Stimulated activated CD4-positive, alpha-beta T cell treated with anti-CD3 and anti-CD28 coated beads, Interleukin-4, amount 100 ng/mL, for 4 hours (primary cell): ENCODE results near the gene ZNF236.
"Not testable (repeated sequence)": the region's sequence is repeated elsewhere in the genome, so short reads cannot be mapped to it uniquely, and the experiment has no call there.

ENCODE experiments used
- DNase-seq, 2 experiments: peaks; one replicate each; pipeline ENCODE4 v3.0.0-alpha.2; 2020

Gene ZNF236

DNA sequence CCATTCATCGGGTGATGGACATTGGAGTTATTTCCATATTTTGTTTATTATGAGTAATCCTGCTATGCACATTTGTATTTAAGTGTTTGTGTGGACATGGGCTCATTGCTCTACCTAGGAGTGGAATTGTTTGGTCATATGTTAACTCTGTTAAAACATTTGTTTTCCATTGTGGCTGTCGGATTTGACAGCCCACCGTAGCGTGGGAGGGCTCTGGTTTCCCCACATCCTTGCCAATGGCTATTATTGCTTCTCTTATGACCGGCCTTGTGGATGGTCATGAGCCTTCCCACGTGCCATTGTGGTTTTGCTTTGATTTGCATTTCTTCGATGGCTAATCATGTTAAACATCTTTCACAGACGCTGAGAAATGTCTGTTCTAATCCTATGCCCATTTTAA, 92.0 kb downstream of the ZNF236 start:
- no peak for DNase-seq

DNA sequence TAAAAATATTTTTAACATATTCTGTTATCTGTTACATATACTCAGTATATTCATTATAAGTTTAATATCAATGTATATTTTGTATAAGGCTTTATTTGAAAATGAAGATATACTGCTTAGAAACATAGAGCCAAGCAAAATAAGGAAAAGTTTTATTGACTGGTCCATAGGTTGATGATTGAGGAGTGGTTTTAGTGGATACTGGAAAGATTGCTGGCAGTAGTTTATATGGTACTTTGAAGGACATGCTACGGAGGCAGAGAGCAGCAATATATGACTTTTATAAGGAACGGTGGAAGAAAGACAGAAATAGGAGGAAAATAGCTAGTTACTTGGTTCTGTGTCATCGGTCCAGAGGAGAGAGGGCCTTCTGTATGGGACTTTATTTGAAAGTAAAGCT, 92.4 kb downstream of the ZNF236 start:
- no peak for DNase-seq

DNA sequence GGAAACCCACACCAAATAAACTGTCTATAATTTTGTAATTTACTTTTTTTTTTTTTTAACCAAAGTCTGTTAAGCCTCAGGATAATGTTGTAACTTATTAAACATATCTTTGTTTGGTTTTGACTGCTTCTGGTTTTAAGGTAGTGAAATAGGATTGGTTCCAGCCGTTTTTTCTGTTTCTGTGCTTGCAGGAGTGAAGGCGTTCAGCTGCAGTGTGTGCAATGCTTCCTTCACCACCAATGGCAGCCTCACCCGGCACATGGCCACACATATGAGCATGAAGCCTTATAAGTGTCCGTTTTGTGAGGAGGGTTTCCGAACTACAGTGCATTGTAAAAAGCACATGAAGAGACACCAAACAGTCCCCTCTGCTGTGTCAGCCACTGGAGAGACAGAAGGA, 93.1 kb downstream of the ZNF236 start:
- no peak for DNase-seq

DNA sequence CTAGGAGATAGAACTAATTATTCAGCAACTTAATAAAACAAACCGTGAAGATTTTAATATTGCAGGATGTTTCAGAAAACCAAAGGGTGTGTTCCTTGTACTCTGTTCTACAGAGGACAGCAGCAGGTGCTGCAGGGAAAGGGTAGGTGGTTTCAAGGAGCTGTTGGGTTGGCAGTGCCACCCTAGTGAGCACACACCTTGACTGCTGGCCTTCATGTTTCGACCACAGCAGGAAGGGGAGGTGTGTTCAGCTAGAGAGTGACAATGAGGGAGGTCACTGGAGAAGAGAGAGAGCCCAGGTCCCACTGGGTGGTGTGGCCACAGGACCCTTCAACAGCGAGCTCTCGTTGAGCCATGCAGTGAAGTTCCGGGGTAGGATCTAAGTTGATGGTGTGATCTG, 98.6 kb downstream of the ZNF236 start:
- no peak for DNase-seq

DNA sequence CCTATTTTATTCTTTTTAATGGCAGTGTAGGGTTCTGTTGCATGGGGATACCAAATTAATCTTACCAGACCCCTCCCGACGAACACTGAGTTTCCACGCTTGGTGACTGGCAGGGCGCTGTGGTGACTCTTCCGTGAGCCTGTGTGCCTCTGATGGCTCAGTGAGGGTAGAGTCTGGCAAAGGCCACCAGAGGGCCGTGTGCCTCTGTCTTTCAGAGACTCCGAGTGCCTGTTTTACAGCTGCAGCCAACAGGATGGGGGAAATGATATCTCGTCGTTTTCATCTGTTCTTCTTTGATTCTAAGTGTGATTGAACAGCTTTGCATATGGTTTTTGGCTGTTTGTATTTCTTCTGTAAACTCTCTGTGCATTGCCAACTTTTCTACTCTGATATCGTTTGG, 99.8 kb downstream of the ZNF236 start:
- peak; percentile 23 to 32 for DNase-seq

DNA sequence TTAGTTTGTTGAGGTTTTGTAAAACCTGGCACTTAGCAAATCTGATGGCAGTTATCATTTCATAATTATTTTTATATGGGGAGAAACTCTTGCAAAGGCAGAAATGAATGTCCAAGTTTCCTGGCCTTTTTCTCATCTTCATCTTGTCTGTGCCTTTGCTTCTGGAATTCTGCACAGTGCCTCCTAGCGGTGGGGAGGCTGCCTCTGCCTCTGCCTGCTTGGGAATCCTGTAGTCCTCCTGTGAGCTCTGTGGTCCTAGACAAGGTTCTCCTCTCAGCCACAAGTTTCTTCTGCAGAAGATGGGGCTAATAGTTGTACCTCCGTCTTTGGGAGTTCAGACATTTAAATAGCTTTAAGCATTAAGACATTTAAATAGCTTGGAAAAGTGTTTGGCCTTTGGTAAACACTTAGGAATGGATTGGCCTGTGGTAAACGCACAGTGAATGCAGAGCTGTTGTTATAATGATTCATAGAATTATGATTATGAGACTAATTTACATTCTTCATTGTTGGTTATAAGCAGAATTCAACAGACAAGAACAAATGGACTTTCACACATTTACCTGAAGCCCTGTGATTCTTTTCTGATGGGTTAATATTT, 101.2 kb downstream of the ZNF236 start:
- no peak for DNase-seq

DNA sequence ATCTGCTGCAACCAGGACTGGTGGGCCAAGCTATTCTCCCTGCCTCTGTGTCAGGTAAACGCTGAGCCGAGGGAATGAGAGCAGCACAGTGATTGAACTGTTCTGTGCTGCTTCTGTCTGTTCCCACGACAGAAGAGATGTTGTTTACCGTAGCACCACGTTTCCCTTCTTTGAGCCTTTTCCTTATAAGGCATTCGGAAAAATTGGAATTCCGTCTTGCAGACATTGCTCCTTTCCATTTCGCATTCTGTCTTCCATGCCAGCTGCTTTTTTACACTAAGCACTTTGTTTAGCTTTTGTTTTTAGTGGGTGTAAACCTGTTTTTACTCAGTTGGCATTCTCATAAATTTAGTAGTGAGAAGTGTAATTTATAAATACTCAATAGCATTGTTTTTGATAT, 103.1 kb downstream of the ZNF236 start:
- DNase-seq, result no peak

DNA sequence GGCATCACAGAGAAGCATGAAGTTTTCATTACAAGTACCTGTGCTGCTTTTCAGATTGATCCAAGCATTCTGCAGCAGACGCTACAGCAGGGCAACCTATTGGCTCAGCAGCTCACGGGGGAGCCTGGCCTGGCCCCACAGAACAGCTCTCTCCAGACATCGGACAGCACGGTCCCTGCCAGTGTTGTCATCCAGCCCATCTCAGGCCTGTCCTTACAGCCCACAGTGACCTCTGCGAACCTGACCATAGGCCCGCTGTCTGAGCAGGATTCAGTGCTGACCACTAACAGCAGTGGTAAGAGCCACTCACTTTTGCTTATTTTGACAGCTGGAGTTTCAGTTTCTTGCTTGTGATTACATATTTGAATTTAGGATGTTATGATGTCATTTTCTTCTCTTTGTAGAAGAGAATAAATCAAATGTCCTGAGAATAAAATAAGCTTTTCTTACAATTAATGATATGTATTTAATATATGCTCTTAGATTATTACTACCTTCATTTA, 104.9 kb downstream of the ZNF236 start:
- DNase-seq, result no peak

DNA sequence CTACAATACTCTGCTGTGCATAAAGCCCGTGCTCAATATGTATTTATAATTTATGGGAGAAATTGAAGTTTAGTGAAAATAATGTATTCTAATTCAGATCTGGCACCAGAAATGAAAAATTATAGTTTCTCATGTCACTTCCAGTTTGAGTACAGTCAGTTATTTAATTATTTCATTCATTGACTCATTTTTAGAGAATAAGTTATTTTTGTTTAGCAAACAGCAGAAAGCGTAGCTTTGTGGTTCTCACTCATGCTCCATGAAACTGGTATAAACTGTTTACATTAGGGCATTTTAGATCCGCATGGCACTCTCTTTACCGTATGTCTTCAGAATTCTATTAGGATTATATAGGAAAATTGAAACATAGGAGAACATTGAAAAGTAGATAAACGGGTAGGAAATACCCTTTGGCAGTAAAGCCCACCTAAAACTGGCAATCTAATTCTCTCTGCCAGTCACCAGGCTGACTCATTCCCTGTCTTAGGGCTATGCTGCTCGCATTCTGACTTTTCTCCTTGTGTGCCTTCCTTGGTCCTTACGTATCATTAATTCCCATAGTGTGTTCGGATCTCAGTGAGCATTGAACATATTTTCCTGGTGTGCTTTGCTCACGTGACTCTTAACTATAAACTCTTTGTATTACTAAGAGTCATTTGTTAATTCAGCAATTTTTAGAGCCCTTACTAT, 106.0 kb downstream of the ZNF236 start:
- DNase-seq, result no peak

DNA sequence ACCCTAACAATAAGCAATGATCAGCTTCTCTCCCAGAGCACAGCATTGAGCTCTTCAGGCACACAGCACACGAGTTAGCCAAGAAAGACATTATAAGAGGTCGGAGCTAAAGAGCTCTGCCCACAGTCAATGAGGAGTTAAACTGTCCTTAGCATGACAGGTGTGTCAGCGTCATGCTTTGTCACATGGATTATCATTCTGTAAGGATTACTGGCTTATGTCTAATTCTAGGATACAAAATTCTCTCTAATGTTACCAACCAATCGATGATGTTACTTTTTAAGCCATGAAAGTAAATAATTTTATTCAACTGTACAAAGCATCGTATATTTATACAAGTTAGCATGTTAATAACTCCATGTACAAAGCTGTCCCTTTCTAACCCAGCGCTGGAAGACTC, 108.8 kb downstream of the ZNF236 start:
- DNase-seq, result no peak

DNA sequence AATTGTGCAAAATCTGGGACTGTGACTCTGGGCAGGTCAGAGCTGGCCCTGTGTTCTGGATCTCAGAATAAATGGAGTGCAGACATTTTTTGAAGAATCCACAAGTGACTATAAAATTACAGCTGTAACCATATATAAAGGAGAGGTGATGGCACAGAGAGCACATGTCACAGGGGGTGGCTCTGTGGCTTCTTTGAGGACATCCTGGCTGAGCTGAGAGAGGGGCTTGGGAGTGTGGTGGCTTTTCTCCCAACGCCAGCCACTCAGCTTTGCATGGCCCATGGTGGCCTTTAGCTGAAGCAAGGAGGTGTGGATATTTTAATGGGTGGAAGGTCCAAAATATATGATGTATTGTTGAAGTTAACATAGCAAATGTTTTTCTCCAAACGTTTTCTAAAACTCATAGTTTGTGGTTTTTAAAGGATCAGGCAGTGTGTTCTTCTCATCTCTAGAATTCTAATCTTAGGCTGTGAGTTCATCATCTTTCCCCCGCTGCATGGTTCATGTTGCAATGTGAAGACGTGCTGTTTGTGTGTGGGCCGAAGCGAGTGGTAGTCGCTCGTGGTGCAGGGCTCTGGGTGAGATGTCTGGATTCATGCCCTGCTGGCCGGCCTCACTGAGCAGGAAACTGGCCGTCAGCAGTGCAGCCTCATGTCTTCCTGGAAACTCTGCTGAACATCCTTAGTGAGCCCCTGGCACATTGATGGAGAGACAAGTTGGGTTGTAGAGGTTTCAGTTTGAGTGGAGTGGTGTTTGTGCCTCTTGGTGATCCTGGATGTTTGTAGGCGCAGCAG, 109.9 kb downstream of the ZNF236 start:
- DNase-seq, result no peak

DNA sequence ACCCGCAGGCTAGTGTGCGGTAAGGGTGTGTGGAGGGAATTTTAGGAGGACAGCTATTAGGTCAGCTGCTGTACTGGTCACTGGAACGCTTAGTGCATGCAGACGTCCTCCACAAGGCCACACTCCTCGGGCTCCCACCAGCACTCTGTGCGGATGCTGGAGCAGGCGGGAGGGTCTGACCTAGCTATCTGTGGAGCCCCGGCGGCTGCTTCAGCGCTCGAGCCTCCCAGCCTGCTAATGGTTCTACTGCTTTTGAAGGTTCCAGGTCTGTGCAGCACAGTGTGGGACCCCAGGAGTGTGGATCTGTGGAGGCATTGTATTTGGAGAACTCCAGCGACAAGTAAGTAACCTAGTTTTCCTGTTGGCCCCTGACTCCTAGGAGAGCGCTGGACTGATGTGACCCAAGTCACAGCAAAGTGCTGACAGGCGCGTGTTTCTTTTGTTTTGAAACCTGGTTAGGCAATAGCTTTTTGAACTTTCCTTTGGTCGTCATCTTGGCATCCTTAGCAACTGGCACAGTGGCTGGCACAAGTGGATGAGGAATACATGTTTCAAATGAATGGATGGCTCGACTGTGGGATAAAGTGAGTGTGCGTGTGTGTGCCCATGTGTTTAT, 113.5 kb downstream of the ZNF236 start:
- DNase-seq, result no peak

DNA sequence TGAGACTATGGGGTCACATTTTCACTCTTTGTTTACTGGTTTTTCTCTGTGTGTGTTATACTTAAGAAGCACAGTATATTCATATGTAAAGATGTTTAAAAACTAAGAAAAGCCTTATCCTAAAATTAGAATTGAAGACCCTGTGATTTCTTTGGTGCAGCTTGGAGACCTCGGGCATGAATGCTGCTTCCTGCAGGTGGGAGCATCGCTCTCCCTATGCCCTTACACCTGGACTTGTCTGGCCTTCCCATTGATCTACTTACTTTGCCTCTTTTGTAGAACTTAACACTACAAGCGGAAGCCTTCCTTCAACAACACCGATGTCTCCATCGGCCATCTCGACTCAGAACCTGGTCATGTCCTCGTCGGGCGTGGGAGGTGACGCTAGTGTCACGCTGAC, 114.5 kb downstream of the ZNF236 start:
- no peak for DNase-seq

DNA sequence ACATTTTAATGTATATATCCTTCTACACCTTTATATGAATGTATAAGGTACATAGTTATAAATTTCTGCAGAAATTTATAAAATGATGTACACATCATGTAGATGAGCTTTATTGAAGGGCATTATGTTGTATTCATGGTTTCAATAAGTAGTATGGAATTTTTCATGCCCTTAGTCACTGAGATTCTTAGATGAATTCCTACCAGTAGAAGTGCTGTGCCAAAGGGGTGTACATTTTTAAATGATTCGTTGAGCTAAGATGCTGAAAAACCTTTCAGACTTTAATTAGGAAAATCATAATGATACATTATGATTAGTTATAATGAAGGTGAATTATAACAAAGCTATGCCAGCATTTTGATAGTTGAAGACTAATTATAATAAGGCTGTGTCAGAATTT, 115.2 kb downstream of the ZNF236 start:
- no peak for DNase-seq

DNA sequence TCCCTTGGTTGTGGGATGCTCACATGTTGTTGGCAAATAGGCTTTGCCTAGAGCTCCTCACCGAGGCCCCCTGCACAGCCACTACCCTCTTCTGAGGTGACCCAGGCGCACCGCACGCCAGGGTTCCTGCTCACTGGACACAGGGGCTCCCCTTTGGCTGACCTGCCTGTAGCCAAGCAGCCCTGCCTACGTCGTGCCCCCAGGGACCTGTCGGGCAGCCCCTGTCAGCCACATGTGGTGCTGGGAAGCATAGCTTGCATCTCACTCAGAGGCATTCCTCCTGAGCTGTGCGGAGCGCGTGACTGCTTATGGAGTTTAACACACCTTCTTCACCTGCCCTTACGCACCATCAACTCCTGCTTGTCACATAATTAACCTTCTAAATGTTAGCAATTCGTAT, 116.3 kb downstream of the ZNF236 start:
- no peak for DNase-seq

DNA sequence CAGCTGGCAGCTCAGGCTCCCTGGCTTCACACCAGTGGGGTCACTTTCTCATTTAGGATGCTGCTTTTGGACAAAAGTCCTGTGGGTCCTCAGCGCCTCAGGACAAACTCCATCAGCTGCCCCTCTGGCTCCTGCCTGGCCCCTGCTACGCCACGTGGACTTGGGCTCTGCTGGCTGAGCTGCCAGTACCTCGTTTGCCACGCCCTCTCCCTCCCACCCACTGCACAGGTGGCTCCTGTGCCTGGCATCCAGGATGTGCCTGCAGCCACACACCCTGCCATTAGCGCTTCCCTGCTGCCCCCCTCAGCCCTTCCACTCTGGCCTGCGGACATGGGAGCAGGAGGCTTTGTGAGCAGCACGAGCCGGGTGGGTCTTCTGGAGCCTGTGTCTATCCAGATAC, 118.9 kb downstream of the ZNF236 start:
- DNase-seq, result no peak

DNA sequence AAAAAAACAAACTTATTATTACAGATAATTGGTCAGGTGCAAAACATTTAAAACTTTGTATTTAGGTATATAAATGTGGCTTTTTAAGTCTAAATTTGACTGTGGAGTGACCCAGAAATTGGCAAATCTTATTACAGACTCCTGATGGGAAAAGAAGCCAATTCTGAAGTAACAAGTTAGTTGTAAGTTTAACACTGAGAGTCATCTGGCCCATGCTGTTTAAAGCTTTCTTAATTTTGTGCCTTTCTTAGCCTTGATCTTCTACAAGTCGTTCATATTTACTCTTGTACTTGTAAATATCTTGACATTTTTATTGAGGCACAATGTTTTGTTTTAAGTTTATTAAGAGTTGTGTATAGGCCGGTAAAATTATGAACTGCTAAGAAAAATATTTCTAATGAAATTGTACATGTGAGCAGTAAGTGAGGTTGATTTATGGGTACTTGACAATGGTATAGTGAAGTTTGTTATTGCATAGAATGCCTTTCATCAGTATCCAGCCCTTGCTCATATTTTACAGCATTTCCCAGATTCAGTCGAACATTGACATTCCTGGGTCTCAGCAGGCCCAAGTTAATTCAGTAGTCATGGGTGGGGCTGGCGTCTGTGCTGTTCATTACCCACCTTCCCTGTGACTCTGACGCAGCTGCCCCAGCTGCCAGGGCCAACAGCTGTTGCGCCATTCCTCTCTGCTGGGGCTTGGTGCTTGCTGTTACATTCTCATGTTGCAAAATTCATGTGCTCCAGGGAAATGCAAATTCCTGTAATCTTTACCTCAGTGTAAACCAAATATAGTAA, 121.4 kb downstream of the ZNF236 start:
- DNase-seq, result no peak

DNA sequence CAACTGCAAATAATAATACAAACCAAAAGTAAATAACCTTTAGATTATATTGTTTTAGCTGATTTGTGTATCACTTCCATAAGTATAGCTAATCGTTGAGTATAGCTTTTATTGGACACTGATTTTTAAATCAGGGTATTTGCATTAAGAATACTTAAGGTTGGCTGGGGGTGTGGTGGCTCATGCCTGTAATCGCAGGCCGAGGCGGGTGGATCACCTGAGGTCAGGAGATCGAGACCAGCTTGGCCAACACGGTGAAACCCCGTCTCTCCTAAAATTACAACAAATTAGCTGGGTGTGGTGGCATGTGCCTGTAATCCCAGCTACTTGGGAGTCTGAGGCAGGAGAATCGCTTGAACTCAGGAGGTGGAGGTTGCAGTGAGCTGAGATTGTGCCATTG, 122.0 kb downstream of the ZNF236 start:
- not testable (repeated sequence) for DNase-seq

DNA sequence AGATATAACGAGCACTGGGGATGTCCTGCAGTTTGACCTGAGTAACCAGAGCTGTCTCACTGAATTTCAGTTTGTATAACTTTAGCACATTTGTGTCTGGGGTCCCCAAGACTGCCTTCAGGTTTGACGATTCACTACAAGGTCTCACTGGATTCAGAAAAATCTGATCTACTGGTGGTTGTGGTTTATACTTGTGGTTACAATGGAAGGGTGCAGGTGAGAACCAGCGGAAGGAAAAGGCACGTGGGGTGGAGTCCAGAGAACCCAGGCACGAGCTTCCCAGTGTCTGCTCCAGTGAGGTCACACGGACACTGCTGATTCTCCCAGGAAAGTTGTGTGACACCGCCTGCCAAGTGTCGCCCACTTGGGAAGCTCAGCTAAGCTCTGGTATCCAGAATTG, 126.0 kb downstream of the ZNF236 start:
- DNase-seq, result no peak

DNA sequence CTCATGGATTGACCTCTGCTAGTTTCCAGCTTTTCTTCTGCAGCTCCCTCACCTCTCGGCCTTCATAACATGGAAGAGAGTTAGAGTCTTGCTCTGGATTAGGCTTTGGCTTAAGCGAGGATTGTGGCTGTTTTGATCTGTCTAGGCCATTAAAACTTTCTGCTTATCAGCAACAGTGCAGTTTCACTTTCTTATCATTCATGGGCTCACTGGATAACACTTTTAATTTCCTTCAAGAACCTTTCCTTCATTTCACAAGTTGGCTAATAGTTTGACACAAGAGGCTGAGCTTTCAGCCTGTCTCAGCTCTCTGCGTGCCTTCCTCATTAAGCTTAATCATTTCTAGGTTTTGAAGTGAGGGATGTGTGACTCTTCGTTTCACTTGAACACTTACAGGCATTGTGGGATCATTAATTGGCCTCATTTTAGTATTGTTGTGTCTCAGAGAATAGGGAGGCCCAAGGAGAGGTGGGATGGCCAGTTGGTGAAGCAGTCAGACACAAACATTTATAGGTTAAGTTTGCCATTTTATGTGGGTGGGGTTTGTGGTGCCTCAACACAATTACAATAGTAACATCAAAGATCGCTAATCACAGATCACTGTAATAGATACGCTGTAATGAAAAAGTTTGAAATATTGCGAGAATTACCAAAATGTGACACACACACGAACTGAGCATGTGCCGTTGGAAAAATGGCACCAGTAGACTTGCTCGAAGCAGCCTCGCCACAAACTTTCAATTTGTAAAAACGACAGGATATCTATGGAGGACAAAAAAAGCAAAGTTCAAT, 129.3 kb downstream of the ZNF236 start:
- DNase-seq, result no peak

DNA sequence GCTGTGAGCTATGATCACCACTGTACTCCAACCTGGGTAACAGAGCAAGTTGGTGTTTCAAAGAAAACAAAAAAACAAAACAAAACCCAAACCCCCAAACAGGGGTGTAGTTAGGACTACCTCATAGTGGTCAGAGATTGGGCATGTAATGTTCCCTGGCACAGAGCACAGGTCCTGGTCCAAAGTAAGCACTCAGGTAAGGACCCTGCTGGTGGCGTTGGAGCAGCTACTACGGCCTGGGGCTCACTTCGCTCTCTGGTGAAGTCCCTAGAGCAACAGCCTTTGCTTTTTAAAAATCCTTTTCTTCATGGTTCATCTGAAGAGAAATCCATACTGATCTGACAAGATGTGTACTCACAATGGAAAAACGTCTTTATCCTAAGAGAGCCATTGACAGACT, 130.4 kb downstream of the ZNF236 start:
- no peak for DNase-seq

DNA sequence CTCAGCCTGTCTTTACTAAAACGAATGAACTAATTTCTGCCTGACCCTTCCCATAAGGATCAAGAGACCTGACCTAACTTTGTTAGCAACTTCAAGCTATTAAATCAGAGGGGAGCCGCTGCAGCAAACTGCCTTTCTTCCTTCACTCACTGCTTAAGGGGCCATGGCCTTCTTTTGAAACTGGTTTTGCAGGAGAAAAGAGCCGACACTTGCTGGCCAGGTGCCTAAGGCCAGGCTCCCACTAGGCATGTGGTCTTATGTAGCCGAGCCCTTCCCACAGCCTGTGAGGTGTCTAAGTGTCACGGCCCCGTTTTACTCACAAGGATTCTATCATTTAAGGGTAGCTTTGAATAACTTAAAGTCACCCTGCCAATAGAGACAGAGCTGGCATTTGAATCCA, 130.8 kb downstream of the ZNF236 start:
- no peak for DNase-seq
